Activated gamma-delta T cell treated with anti-CD3 and anti-CD28 coated beads, Interleukin-2, amount 50 U/mL, for 16 hours (primary cell): ENCODE measurements around the gene CARMIL1.

Source experiments
- DNase-seq: peaks from one replicate; pipeline ENCODE4 v3.0.0-alpha.2; 2020; ENCODE audit warnings: low read depth

The CARMIL1 gene

GRCh38 chr6:25278914-25279747, at the start of gene CARMIL1:
Gene CARMIL1, plus strand, starts transcription at chr6:25279374. Its CDS starts 422 bp downstream, at chr6:25279796.
- DNase-seq = peak; percentile 30

- DNase-seq = no peak
Measured at GRCh38 chr6:25229671-25230321, 49.4 kb upstream of the CARMIL1 start.

- no peak for DNase-seq
Measured at GRCh38 chr6:25232479-25232878, 46.7 kb upstream of the CARMIL1 start.

GRCh38 chr6:25233226-25233625, 45.9 kb upstream of the CARMIL1 start:
- no peak for DNase-seq

GRCh38 chr6:25237579-25237978, 41.6 kb upstream of the CARMIL1 start:
- DNase-seq = no peak

- DNase-seq = no peak
Measured at GRCh38 chr6:25239059-25239458, 40.1 kb upstream of the CARMIL1 start.

- no peak for DNase-seq
Measured at GRCh38 chr6:25239498-25239897, 39.7 kb upstream of the CARMIL1 start.

- DNase-seq = no peak
Measured at GRCh38 chr6:25242567-25242966, 36.6 kb upstream of the CARMIL1 start.

- DNase-seq = no peak
Measured at GRCh38 chr6:25244865-25245264, 34.3 kb upstream of the CARMIL1 start.

- no peak for DNase-seq
Measured at GRCh38 chr6:25248123-25248522, 31.1 kb upstream of the CARMIL1 start.

- no peak for DNase-seq
Measured at GRCh38 chr6:25249133-25249532, 30.0 kb upstream of the CARMIL1 start.

GRCh38 chr6:25250878-25251277, 28.3 kb upstream of the CARMIL1 start:
- DNase-seq = no peak

GRCh38 chr6:25251426-25251825, 27.7 kb upstream of the CARMIL1 start:
- no peak for DNase-seq

GRCh38 chr6:25253351-25253750, 25.8 kb upstream of the CARMIL1 start:
- no peak for DNase-seq

GRCh38 chr6:25254671-25255070, 24.5 kb upstream of the CARMIL1 start:
- DNase-seq = no peak

- no peak for DNase-seq
Measured at GRCh38 chr6:25257686-25258348, 21.4 kb upstream of the CARMIL1 start.

- no peak for DNase-seq
Measured at GRCh38 chr6:25259756-25260155, 19.4 kb upstream of the CARMIL1 start.

GRCh38 chr6:25263657-25264056, 15.5 kb upstream of the CARMIL1 start:
- no peak for DNase-seq

- no peak for DNase-seq
Measured at GRCh38 chr6:25266456-25267100, 12.6 kb upstream of the CARMIL1 start.

GRCh38 chr6:25267662-25268061, 11.5 kb upstream of the CARMIL1 start:
- DNase-seq = no peak

- DNase-seq = no peak
Measured at GRCh38 chr6:25270559-25270958, 8.6 kb upstream of the CARMIL1 start.

GRCh38 chr6:25275436-25275835, 3.7 kb upstream of the CARMIL1 start:
- DNase-seq = no peak
